PC-9 (cell line): ENCODE data around the gene OTOP1. TPM values are rescaled to one million over a fixed set of nuclear protein-coding genes. Genes with fewer than 3 reads are reported as not detected.
A peak's percentile ranks its signal among the peaks of the same experiment; 100 is the strongest.

ENCODE experiments used
- BruUV-seq: library from RNA; stranded (reverse); fragments of 400-500 nt; replicated peaks from 2 replicates; lab custom pipeline; 2021; lab: Mats Ljungman, UMichigan
- CTCF ChIA-PET: fragments of 300-600 bp; sonication (Branson Sonifier 250); formaldehyde crosslinking; loops from one replicate; lab custom pipeline; 2022; ENCODE audit warnings: antibody characterized with exemption; lab: Charles Lee
- POLR2A ChIA-PET: fragments of 300-600 bp; sonication (Branson Sonifier 250); formaldehyde crosslinking; loops from one replicate; lab custom pipeline; 2022; ENCODE audit warnings: antibody characterized with exemption; ENCODE audit not compliant: unreplicated experiment; lab: Charles Lee
- DNase-seq, 2 experiments: peaks; one replicate each; pipeline versions ENCODE4 v3.0.0 to v3.0.0-alpha.2; 2015 to 2022; ENCODE audit warnings: mixed read lengths in 1 of 2
- H2AFZ ChIP-seq: fragments of 200-600 bp; sonication (generic); 2 replicates; pipeline ENCODE4 v1.8.1; 2017; ENCODE audit warnings: antibody characterized with exemption
- H3F3A ChIP-seq: fragments of 200-600 bp; sonication (generic); 2 replicates; pipeline ENCODE4 v1.8.1; 2017; ENCODE audit warnings: antibody characterized with exemption, mild to moderate bottlenecking, low read depth; ENCODE audit not compliant: insufficient read depth
- H3K27ac ChIP-seq: fragments of 200-600 bp; sonication (generic); 2 replicates; pipeline ENCODE4 v1.6.1; 2016; ENCODE audit warnings: mixed run types
- H3K27me3 ChIP-seq: fragments of 200-600 bp; sonication (generic); 2 replicates; pipeline ENCODE4 v1.6.1; 2016; ENCODE audit warnings: low read depth, mixed run types; ENCODE audit not compliant: insufficient read depth
- H3K36me3 ChIP-seq: fragments of 200-600 bp; sonication (generic); 2 replicates; pipeline ENCODE4 v1.6.1; 2016; ENCODE audit warnings: low read depth, mixed run types
- H3K4me1 ChIP-seq: fragments of 200-600 bp; sonication (generic); replicated peaks from 2 replicates; pipeline ENCODE4 v1.6.1; 2016; ENCODE audit warnings: mixed run types; ENCODE audit not compliant: insufficient read depth
- H3K4me2 ChIP-seq: fragments of 200-600 bp; sonication (generic); 2 replicates; pipeline ENCODE4 v1.6.1; 2017; ENCODE audit warnings: mixed run types
- H3K4me3 ChIP-seq: fragments of 200-600 bp; sonication (generic); 2 replicates; pipeline ENCODE4 v1.6.1; 2016; ENCODE audit warnings: mixed run types
- H3K79me2 ChIP-seq: fragments of 200-600 bp; sonication (generic); 2 replicates; pipeline ENCODE4 v1.6.1; 2017; ENCODE audit warnings: low read depth, mixed run types
- H3K9me2 ChIP-seq: fragments of 200-600 bp; sonication (generic); 2 replicates; pipeline ENCODE4 v1.8.1; 2017; ENCODE audit warnings: mild to moderate bottlenecking; ENCODE audit not compliant: insufficient read depth
- H3K9me3 ChIP-seq: fragments of 200-600 bp; sonication (generic); 2 replicates; pipeline ENCODE4 v1.8.1; 2016; ENCODE audit warnings: low read depth; ENCODE audit not compliant: insufficient read depth
- H4K20me1 ChIP-seq: fragments of 200-600 bp; sonication (generic); 2 replicates; pipeline ENCODE4 v1.8.1; 2017; ENCODE audit not compliant: insufficient read depth
- CTCF ChIP-seq: fragments of 200-600 bp; sonication (generic); conservative IDR thresholded peaks from 2 replicates; pipeline ENCODE4 v1.6.1; 2017; ENCODE audit warnings: mixed run types, antibody characterized with exemption, mild to moderate bottlenecking, moderate library complexity
- EZH2 ChIP-seq: fragments of 200-600 bp; sonication (generic); IDR thresholded peaks from 2 replicates; pipeline ENCODE4 v1.8.0; 2017; ENCODE audit warnings: antibody characterized with exemption, low read depth
- intact Hi-C: fragments of 100-400 bp; cut with micrococcal nuclease; formaldehyde crosslinking; loops from one replicate; pipeline ENCODE4 v1.10.0; 2022; ENCODE audit not compliant: unreplicated experiment
- total RNA-seq: library from RNA; stranded (reverse); gene quantifications from 2 replicates; pipeline ENCODE4 v1.2.3, GENCODE V29; 2021

The OTOP1 gene
- total RNA-seq, 1 experiment from 2014 or later: not detected

GRCh38 chr4:4248885-4249203 is 22.1 kb upstream of the OTOP1 start:
- H2AFZ ChIP-seq: peak overlapping the region; percentile 94
- no peaks in the 10 kb centered on the region for H3F3A ChIP-seq
- POLR2A ChIA-PET: interaction anchor here (0.8 kb wide), 1 partner anchor 11 kb away, joined by 4 read pairs; no protein-coding TSS in a partner anchor
- 0 out of 2 replicates have a peak, but pooled peaks cover 12% of the 10 kb centered on the region for H3K4me1 ChIP-seq
- no peak for DNase-seq
- peak overlapping the region; percentile 76 for H3K27ac ChIP-seq
- H3K79me2 ChIP-seq: peaks cover 9% of the 10 kb centered on the region
- H3K27me3 ChIP-seq: no peaks in the 10 kb centered on the region
- H3K9me3 ChIP-seq: no peaks in the 10 kb centered on the region
- no peaks in the 10 kb centered on the region for H3K9me2 ChIP-seq
- TF ChIP-seq EZH2 (no peak), CTCF (no peak)
- peak overlapping the region; percentile 93 for H3K4me2 ChIP-seq
- CTCF ChIA-PET: no interaction called here
- H4K20me1 ChIP-seq: no peaks in the 10 kb centered on the region
- peak overlapping the region; percentile 90 for H3K4me3 ChIP-seq
- no peaks in the 10 kb centered on the region for H3K36me3 ChIP-seq
- intact Hi-C loops: loop anchor here (2.0 kb wide), 1 partner anchor 42 kb away; the partner anchor contains the start of genes LYAR and ZBTB49
- BruUV-seq: no TSS peak

- Histone ChIP-seq H2AFZ (peak within 1 kb of the TSS; percentile 94), H3K4me2 (peak within 1 kb of the TSS; percentile 93), H3K9me3 (no peaks in the 10 kb centered on the region), H3K27me3 (no peaks in the 10 kb centered on the region), H3F3A (no peaks in the 10 kb centered on the region), H4K20me1 (no peaks in the 10 kb centered on the region), H3K36me3 (no peaks in the 10 kb centered on the region), H3K4me1 (0 out of 2 replicates have a peak, but pooled peaks cover 12% of the 10 kb centered on the region), H3K27ac (peak within 1 kb of the TSS; percentile 76), H3K79me2 (peaks cover 9% of the 10 kb centered on the region), H3K9me2 (no peaks in the 10 kb centered on the region), H3K4me3 (peak within 1 kb of the TSS; percentile 90)
- CTCF ChIA-PET: no interaction called here
- intact Hi-C loops: loop anchor here (2.0 kb wide), 1 partner anchor 43 kb away; the partner anchor contains the start of genes LYAR and ZBTB49
- DNase-seq: peak; percentile 82 to 84
- BruUV-seq: TSS peak; percentile 97
- POLR2A ChIA-PET: interaction anchor here (0.5 to 0.8 kb wide), 6 partner anchors 12 to 1511 kb away, joined by 3 to 4 read pairs (median 4); partner anchors contain the start of gene HGFAC
- TF ChIP-seq CTCF: no peak
- no peak for TF ChIP-seq EZH2
Observed at GRCh38 chr4:4248029-4248884, 21.5 kb upstream of the OTOP1 start, which contains the start of gene TMEM128. Gene TMEM128 (minus strand): TSS chr4:4248223. CDS start chr4:4248202, 21 bp downstream.

- CTCF ChIA-PET: no interaction called here
- Histone ChIP-seq H3F3A (no peaks in the 10 kb centered on the region), H3K9me3 (no peaks in the 10 kb centered on the region), H3K36me3 (no peaks in the 10 kb centered on the region), H4K20me1 (no peaks in the 10 kb centered on the region), H3K79me2 (peaks cover 9% of the 10 kb centered on the region), H3K4me1 (0 out of 2 replicates have a peak, but pooled peaks cover 12% of the 10 kb centered on the region), H3K27me3 (no peaks in the 10 kb centered on the region), H3K4me2 (peak overlapping the region; percentile 93), H3K27ac (peak overlapping the region; percentile 76), H3K4me3 (peak overlapping the region; percentile 90), H3K9me2 (no peaks in the 10 kb centered on the region), H2AFZ (peak overlapping the region; percentile 94)
- POLR2A ChIA-PET: interaction anchor here (0.6 to 0.7 kb wide), 3 partner anchors 12 to 434 kb away, joined by 3 to 4 read pairs (median 3); no protein-coding TSS in a partner anchor
- BruUV-seq: TSS peak; percentile 69
- TF ChIP-seq EZH2 (no peak), CTCF (no peak)
- no peak for DNase-seq
- intact Hi-C loops: loop anchor here (2.0 kb wide), 1 partner anchor 43 kb away; the partner anchor contains the start of genes LYAR and ZBTB49
Observed at GRCh38 chr4:4247696-4248028, 20.9 kb upstream of the OTOP1 start.
